Measurements from ENCODE around the gene SCAMP4. TPM values are rescaled to one million over a fixed set of nuclear protein-coding genes. Genes with fewer than 3 reads are reported as not detected.

SCAMP4 gene
- polyA plus RNA-seq, 1 experiment = 13.2 TPM

- ChIA-PET POLR2A (no interaction called here), CTCF (interaction anchor here (1.0 kb wide), 1 partner anchor 13 kb away, joined by 3 read pairs; no protein-coding TSS in a partner anchor)
- Histone ChIP-seq H3K4me3 (ENCODE audit: low read depth, low read length) (no peak overlapping the region), H3K36me3 (ENCODE audit: control insufficient read depth, insufficient read depth, low read length) (peaks cover 23% of the 10 kb centered on the region), H3K27me3 (ENCODE audit: control insufficient read depth, insufficient read depth, low read length) (no peaks in the 10 kb centered on the region)
- no peak for DNase-seq (ENCODE audit: low read depth)
- TF ChIP-seq CTCF (IDR thresholded peaks at IDR 0.05; ENCODE audit: insufficient read depth, low read depth, low read length) = no peak
These were observed 18.1 kb downstream of the SCAMP4 start for GRCh38 chr19:1923319-1923718.

DNA sequence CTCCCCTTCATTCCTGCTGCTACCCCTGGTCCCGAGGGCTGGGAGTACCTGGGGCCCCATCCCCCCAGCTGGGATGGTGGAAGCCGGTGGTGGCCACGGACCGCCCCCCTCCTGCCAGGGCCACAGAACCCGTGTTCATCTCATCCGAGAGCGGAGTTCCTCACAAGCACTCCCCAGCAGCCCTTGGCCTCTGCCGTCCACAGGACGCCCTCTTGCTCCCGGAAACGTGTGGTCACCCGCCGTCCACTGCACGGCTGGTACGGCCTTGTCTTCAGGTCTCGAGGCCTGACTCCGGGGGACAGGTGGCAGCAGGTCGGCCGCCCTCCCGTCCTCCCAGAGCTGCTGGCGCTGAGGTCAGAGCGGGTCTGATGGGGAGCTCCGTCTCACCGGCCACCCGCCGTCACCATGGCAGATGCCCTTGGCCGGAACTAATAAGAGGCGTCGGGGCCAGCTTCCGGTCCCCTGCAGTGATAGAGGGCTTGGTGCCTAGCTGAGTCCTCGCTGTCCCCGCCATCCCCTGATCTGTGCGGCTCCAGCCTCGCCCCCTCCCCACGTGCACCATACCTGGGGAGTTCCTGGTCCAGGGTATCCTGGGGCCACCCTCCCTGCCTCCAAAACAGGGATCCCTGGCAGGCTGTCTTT, 19.2 kb downstream of the SCAMP4 start:
- Histone ChIP-seq H3K36me3 (ENCODE audit: control insufficient read depth, insufficient read depth, low read length) (peaks cover 20% of the 10 kb centered on the region), H3K4me3 (ENCODE audit: low read depth, low read length) (no peak overlapping the region), H3K27me3 (ENCODE audit: control insufficient read depth, insufficient read depth, low read length) (no peaks in the 10 kb centered on the region)
- DNase-seq (ENCODE audit: low read depth) = no peak
- TF ChIP-seq CTCF (IDR thresholded peaks at IDR 0.05; ENCODE audit: insufficient read depth, low read depth, low read length) = no peak
- CTCF ChIA-PET = interaction anchor here (0.6 to 1.0 kb wide), 2 partner anchors 12 to 18 kb away, joined by 3 read pairs; no protein-coding TSS in a partner anchor
- POLR2A ChIA-PET = no interaction called here

DNA sequence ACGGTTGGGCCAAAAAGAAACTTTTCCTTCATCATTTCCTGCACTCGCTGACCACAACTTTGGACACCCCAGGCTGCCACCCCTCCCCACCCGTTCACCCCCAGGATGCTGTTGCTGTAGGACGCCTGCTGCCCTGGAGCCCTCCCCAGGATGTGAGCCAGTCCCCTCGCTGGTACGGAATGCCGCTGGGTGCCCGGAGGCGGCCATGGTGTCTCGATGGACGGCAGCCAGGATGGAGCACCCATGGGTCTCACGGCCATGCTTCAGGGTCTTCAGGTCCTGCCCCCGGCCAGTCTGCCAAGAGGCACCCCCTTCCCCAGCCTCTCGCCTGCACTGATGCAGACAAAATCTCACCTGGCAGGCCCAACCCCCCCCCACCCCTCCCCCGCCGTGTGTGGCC, 20.3 kb downstream of the SCAMP4 start:
- POLR2A ChIA-PET = no interaction called here
- Histone ChIP-seq H3K4me3 (ENCODE audit: low read depth, low read length) (no peak overlapping the region), H3K36me3 (ENCODE audit: control insufficient read depth, insufficient read depth, low read length) (peaks cover 20% of the 10 kb centered on the region), H3K27me3 (ENCODE audit: control insufficient read depth, insufficient read depth, low read length) (no peaks in the 10 kb centered on the region)
- TF ChIP-seq CTCF (IDR thresholded peaks at IDR 0.05; ENCODE audit: insufficient read depth, low read depth, low read length) = no peak
- CTCF ChIA-PET = no interaction called here
- DNase-seq (ENCODE audit: low read depth) = no peak

- H3K4me3 ChIP-seq (ENCODE audit: low read depth, low read length) = peak overlapping the region; percentile 20
- no peaks in the 10 kb centered on the region for H3K27me3 ChIP-seq (ENCODE audit: control insufficient read depth, insufficient read depth, low read length)
- POLR2A ChIA-PET = no interaction called here
- H3K36me3 ChIP-seq (ENCODE audit: control insufficient read depth, insufficient read depth, low read length) = peaks cover 6% of the 10 kb centered on the region
- TF ChIP-seq CTCF (IDR thresholded peaks at IDR 0.05; ENCODE audit: insufficient read depth, low read depth, low read length) = peak; percentile 97
- CTCF ChIA-PET = interaction anchor here (0.6 to 3.5 kb wide), 19 partner anchors 7 to 896 kb away, joined by 3 to 14 read pairs (median 4); no protein-coding TSS in a partner anchor
- DNase-seq (ENCODE audit: low read depth) = peak; percentile 4
These were observed 24.0 kb downstream of the SCAMP4 start for GRCh38 chr19:1929021-1929742.

DNA sequence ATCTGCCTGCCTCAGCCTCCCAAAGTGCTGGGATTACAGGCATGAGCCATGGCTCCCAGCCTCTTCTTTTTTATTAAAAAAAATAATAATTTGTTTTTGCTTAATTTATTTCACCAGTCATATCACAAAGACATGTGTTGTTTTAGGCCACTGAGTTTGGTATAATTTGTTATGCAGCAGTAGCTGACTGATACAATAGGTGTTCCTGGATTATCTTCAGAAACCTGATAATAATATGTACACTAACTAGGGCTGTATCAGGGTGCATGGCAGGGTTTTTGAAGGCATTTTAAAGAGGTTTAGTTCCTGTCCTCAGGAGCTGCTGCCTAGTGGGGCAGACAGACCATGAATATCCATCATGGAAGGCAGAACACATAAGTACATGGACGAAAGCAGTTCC, 26.2 kb downstream of the SCAMP4 start:
- H3K4me3 ChIP-seq (ENCODE audit: low read depth, low read length) = no peak overlapping the region
- CTCF ChIA-PET = interaction anchor here (0.8 to 1.7 kb wide), 4 partner anchors 87 to 385 kb away, joined by 3 to 5 read pairs (median 4); no protein-coding TSS in a partner anchor
- no peak for TF ChIP-seq CTCF (IDR thresholded peaks at IDR 0.05; ENCODE audit: insufficient read depth, low read depth, low read length)
- H3K27me3 ChIP-seq (ENCODE audit: control insufficient read depth, insufficient read depth, low read length) = no peaks in the 10 kb centered on the region
- H3K36me3 ChIP-seq (ENCODE audit: control insufficient read depth, insufficient read depth, low read length) = no peaks in the 10 kb centered on the region
- DNase-seq (ENCODE audit: low read depth) = no peak
- POLR2A ChIA-PET = no interaction called here
